Stimulated activated CD4-positive, alpha-beta T cell treated with anti-CD3 and anti-CD28 coated beads, Interleukin-4, amount 100 ng/mL, for 24 hours (primary cell): ENCODE data around the gene SLC50A1.
"Not testable (repeated sequence)": the region's sequence is repeated elsewhere in the genome, so short reads cannot be mapped to it uniquely, and the experiment has no call there.

Experiments
- DNase-seq: peaks from one replicate; pipeline ENCODE4 v3.0.0-alpha.2; 2020

Gene SLC50A1

GRCh38 chr1:155117610-155118009 lies 18.0 kb upstream of the SLC50A1 start:
- DNase-seq, result no peak

- not testable (repeated sequence) for DNase-seq
Observed at GRCh38 chr1:155118090-155118489, 17.6 kb upstream of the SLC50A1 start.

DNA sequence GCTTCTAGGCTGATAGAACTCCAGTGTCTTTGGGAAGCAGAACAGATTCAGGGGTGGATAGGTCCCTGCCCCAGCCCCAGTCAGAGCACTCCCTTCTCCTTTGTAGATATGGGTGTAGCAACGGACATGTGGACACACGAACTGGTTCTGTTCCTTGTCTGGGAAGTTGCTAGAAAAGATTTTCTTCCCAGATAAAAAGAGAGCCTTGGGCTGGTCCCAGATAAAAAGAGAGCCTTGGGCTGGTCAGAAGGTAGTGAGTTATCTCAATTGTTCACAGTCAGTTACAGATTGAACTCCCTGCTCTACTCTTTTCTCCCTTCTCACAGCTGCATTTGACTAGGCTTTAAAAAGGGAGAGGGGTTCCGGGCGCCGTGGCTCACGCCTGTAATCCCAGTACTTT lies 15.4 kb upstream of the SLC50A1 start:
- DNase-seq, result no peak

GRCh38 chr1:155121249-155121648 lies 14.4 kb upstream of the SLC50A1 start:
- DNase-seq, result no peak

DNA sequence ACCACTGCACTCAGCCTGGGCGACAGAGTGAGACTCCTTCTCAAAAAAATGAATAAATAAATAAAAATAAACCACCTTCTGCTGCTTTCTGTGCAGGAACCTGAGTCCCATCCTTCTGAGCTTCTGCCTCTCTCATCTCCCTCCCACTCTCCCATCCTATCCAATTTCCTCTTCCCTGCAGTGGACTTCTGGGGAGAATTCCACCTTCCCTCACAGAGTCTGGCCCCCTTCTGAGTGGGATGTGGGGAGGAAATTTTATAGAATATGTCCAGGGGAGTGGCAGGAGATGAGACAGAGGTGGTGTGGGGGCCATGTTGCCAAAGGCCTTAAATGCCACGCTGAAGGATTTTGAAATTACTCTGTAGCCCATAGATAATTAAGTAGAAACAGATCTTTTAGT lies 13.3 kb upstream of the SLC50A1 start:
- no peak for DNase-seq

DNA sequence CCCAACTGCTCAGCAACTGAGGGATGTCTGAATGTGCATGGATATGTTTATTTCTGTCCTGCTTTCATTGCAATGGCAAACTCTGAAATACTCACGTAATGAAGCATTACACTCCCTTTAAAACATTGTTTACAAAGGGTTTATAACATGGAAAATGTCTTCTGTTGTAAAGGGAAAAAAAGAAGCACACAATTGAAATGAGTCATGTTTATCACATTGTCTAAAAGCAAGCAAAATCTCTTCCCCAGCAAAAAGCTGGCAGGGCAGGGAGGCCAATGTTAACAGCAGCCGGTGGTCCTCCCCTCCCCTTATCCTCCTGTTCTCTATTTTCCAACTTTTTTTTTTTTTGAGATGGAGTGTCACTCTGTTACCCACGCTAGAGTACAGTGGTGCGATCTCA lies 11.9 kb upstream of the SLC50A1 start:
- no peak for DNase-seq

DNA sequence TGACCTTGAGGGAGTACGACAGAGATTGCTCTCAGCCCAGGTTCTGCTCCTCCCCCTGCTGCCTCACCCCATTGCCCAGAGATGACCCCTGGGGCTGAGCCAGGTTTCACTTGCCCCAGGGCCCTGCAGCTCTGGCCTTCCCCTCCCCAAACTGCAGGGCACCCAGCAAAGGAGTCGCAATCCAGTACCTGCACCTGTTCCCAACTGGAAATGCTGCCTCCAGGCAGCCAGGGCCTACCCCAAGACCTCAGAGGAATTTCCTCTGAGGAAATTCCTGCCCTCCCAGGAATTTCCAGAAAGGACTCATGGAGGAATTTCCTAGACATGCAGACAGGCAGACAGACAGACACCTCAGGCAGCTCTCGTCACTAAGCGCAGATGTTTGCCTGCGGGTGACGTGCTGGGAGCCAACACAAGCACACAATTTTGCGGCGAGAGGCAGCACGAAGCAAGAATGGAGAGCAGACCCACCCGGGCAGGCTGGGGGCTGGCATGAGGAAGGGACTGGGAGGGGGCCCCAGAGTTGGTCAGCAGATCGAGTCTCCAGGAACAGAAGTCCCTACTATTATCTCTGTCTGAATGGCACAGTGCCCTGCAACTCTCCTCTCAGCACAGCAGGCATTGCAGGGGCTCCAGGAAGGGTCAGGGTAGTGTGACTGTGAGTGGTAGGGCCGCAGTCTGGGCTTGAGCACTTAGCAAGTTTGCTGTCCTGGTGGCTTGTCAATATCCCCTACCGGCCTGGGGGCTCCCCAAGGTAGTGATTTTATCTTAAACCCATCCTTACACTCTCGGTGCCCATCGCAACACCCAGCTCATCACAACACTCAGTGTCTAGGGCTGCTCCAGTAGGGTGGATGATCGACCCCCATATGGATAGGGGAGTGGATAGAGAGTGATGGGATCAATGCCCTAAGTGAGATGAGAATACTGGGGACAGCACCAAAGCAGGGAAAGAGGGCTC lies 10.9 kb upstream of the SLC50A1 start:
- DNase-seq, result no peak

GRCh38 chr1:155125511-155125945 lies 10.1 kb upstream of the SLC50A1 start:
- no peak for DNase-seq

- no peak for DNase-seq
Observed at GRCh38 chr1:155125946-155126555, 9.6 kb upstream of the SLC50A1 start.

- DNase-seq, result peak; percentile 47
Observed at GRCh38 chr1:155126556-155127104, 9.0 kb upstream of the SLC50A1 start.

- DNase-seq, result peak; percentile 44
Observed at GRCh38 chr1:155127105-155127966, 8.3 kb upstream of the SLC50A1 start, which contains the start of gene EFNA1. EFNA1 (plus strand) TSS chr1:155127876; CDS start chr1:155127978, 102 bp downstream.

DNA sequence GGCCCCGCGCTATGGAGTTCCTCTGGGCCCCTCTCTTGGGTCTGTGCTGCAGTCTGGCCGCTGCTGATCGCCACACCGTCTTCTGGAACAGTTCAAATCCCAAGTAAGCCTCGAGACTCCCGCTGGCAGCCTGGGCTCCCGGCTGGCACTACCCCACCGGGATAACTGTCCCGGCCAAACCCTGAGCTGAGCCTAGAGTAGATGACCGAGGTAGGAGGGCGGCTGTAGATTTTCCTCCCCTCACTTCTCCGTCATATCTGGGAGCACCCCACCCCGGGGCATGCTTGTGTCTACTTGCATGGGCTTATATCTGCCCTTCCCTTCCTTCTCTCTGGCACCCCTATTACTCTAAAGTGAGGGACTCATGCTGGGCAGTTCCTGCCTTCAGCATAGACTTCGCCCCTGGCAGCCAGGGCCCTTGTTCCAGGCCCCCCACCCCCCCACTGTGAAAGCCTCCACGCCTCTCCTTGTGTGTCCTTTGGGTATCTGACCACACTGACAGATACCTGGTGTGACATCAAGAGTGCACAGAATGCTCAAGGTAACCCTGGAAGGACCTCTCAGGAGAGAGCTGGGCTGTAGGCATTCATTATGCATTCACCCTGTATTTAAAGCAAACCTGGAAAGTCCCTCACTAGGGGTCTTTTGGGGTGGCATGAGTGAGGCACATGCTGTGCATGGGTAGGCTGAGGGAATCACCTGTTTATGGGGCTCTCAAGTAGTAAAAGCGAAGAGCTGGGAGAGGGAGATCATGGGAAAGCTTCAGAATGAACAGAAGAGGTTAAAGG lies 7.5 kb upstream of the SLC50A1 start:
- no peak for DNase-seq

DNA sequence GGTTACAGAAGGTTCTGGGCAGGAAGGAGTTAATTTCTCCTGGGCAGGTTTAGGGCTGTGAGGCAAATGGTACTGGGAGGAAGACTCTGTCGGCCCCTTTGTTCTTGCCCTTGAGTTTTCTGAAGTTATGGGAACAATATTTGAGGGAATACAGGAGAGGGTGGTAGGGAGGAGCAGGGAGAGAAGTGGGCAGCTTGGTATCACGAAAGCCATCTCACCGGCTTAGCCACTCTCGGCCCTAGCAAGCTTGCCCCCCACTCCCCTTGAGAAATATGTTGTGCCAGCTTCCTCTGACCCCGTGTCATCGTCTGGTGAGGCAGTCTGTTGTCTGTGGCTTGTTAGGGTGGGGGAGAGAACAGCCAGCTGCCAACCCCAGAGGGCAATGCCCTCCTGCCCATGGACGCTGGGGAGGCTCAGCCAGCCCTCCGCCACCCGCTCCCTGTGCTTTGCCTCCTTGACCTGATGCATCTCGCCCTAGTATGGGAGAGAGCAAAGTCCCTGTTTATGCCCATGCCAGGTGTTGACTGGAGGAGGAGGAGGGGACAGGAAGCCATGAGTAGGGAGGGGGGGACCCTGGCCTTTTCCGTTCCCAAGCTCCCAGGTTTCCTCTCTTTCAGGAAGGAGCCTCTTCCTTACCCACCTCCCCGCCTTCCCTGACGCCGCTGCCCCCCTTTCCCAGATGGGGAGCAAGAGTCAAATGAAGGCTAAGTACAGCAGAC lies 6.7 kb upstream of the SLC50A1 start:
- DNase-seq, result no peak

- DNase-seq, result no peak
Observed at GRCh38 chr1:155130272-155131006, 5.2 kb upstream of the SLC50A1 start.

DNA sequence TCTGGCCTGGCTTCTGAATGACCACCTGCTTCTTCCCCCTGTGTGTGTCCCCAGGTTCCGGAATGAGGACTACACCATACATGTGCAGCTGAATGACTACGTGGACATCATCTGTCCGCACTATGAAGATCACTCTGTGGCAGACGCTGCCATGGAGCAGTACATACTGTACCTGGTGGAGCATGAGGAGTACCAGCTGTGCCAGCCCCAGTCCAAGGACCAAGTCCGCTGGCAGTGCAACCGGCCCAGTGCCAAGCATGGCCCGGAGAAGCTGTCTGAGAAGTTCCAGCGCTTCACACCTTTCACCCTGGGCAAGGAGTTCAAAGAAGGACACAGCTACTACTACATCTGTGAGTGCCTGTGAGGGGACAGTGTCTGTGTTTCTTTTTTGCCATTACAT lies 4.4 kb upstream of the SLC50A1 start:
- no peak for DNase-seq

- no peak for DNase-seq
Observed at GRCh38 chr1:155131856-155132255, 3.8 kb upstream of the SLC50A1 start.

GRCh38 chr1:155133799-155134281 lies 1.8 kb upstream of the SLC50A1 start:
- DNase-seq, result no peak

GRCh38 chr1:155134322-155134721 lies 1.3 kb upstream of the SLC50A1 start:
- no peak for DNase-seq

GRCh38 chr1:155134880-155135414 lies 705 bp upstream of the SLC50A1 start:
- DNase-seq, result peak; percentile 85

- DNase-seq, result no peak
Observed at GRCh38 chr1:155136748-155137147, 1.1 kb downstream of the SLC50A1 start.
